Adrenal gland (tissue), 12 donors: ENCODE measurements around the gene SDK1. TPM values are rescaled to one million over a fixed set of nuclear protein-coding genes. Genes with fewer than 3 reads are reported as not detected.

Experiments used
- DNase-seq, 7 donors: peaks; one replicate each; pipeline ENCODE4 v3.0.0-alpha.2; 2019 to 2020
- H3K27ac ChIP-seq, 5 donors: fragments of 200-600 bp; sonication (generic) in 4 of 5; 1 replicate in 3 of 5; 2 replicates in 2 of 5; pipeline versions ENCODE4 v1.5.1 to v1.8.0; 2016 to 2020; ENCODE audit warnings: mild to moderate bottlenecking in 1 of 5
- H3K27me3 ChIP-seq: fragments of 200-600 bp; 2 replicates; pipeline ENCODE4 v1.8.0; 2021
- H3K36me3 ChIP-seq, 2 donors: fragments of 200-600 bp; replicated peaks in 1 of 2; 1 replicate in 1 of 2; 2 replicates in 1 of 2; pipeline versions ENCODE4 v1.5.1 to v1.8.0; 2018 to 2022
- H3K4me1 ChIP-seq, 2 donors: fragments of 200-600 bp; replicated peaks in 1 of 2; 1 replicate in 1 of 2; 2 replicates in 1 of 2; pipeline versions ENCODE4 v1.5.1 to v1.8.0; 2018 to 2021
- H3K4me3 ChIP-seq, 4 donors: fragments of 200-600 bp; sonication (generic) in 3 of 4; one replicate each; pipeline ENCODE4 v1.5.1; 2016 to 2018
- H3K9me3 ChIP-seq, 3 donors: fragments of 200-600 bp; sonication (generic) in 1 of 3; replicated peaks in 1 of 3; 1 replicate in 2 of 3; 2 replicates in 1 of 3; pipeline versions ENCODE4 v1.5.1 to v1.8.0; 2016 to 2021
- POLR2A ChIP-seq, 2 donors: fragments of 450-650 bp; IDR thresholded peaks; one replicate each; pipeline ENCODE4 v1.6.1; 2017; ENCODE audit warnings: antibody characterized with exemption in 2 of 2, mild to moderate bottlenecking in 2 of 2, moderate library complexity in 1 of 2
- WGBS, 4 donors: extraction: QIAGEN DNeasy Blood & Tissue Kit in 2 of 4; methylation state at CpG; one replicate each; pipeline versions ENCODE4 v1.1.5 to v1.1.7; 2013 to 2017; 5-methylcytosine and 5-hydroxymethylcytosine counted together
- intact Hi-C, 2 donors: fragments of 100-400 bp; cut with DNase I; formaldehyde crosslinking; loops; one replicate each; pipeline versions ENCODE4 v1.14.1 to v1.15.0; 2022 to 2023
- polyA plus RNA-seq, 3 donors: library from polyadenylated mRNA; stranded (reverse); fragments of 200-250 nt in 2 of 3; fragments of 350-450 nt in 1 of 3; fragmentation: Illumina TruSeq in 1 of 3; extraction: RNeasy Lipid Tissue Mini Kit (QIAGEN cat#74804) in 1 of 3; gene quantifications; one replicate each; pipeline ENCODE4 v1.2.3, GENCODE V29; 2013 to 2014
- total RNA-seq, 9 donors: library from RNA; depleted of rRNA in 4 of 9; stranded (reverse); fragments of >200 nt in 4 of 9; fragments of 120-200 nt in 1 of 9; fragmentation: NEBNext Ultra II Directional in 1 of 9; extraction: Animal tissue kit (Norgen Biotek cat#: 25700) in 1 of 9; gene quantifications; one replicate each; pipeline versions ENCODE4 v1.1.0 to v1.2.4, GENCODE V29; 2013 to 2023
- TF ChIP-seq, protein P1 (sequence below), 6 experiments: fragments of 450-650 bp in 4 of 6; fragments of 200-600 bp in 2 of 6; sonication (generic) in 1 of 6; IDR thresholded peaks; 1 replicate in 5 of 6; 2 replicates in 1 of 6; pipeline versions ENCODE4 v1.5.1 to v1.8.0; 2016 to 2021; ENCODE audit warnings: antibody characterized with exemption in 6 of 6, mild to moderate bottlenecking in 2 of 6, moderate library complexity in 1 of 6
- donor health status: healthy with polysubstance abuse.
- donor health status: Bipolar disorder and iron deficiency.
- donor health status: DM: yes; HTN: yes; CAD: no.
- donor health status: DM: no; HTN: no; CAD: no.
- donor health status: DM: no; HTN: no; CAD: no.
- donor health status: DM: yes; HTN: yes; CAD: no.

The SDK1 gene
- total and polyA plus RNA-seq, 12 donors = 0.50 to 3.6 (median 1.5) TPM

DNA sequence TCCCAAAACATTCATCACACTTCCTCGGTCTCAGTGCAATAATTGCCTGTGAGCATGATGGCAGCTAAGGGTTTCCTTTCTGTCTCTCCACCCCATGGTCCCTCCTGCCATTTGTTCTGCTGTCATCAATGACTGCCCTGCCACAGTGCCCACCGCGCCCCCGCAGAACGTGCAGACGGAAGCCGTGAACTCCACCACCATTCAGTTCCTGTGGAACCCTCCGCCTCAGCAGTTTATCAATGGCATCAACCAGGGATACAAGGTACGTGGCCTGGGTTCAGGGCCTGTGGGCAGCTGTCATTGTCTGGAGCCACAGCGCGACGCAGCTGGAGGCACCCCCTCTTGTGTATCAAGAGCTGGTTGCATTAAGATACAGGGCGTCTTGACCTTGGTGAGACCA, 748.1 kb downstream of the SDK1 start:
- intact Hi-C loops = no loop called here
- whole genome bisulfite sequencing, 4 donors = 91 to 94% (median 92%) methylated on average over 13 of the region's 13 CpGs

DNA sequence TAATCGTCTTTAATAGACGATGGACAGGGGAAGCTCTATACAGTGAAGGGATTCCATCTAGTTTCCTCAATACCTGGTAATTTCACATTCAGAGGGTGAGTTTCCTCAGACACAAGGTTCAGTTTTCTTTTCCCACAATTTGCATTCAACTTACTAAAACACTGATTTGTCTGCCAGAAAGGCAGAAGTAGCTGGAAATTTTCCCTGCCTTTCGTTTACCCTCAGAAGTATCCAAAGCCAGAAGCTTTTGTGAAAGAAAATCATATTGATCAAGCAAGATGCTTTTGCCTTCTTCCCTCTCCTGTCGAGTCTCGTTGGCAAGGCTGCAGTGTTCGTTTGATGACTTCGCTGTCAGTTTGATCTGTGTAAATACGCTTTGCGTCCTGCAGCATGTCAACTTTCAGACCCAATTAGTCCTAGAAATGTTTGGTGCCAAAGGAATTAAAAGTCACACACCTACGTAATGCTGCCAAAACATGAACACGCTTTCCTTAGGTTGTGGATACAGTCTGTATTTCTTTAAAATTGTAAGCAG, 749.1 kb downstream of the SDK1 start:
- no peak for TF ChIP-seq POLR2A (IDR thresholded peaks at IDR 0.05)
- TF ChIP-seq, protein P1, sequence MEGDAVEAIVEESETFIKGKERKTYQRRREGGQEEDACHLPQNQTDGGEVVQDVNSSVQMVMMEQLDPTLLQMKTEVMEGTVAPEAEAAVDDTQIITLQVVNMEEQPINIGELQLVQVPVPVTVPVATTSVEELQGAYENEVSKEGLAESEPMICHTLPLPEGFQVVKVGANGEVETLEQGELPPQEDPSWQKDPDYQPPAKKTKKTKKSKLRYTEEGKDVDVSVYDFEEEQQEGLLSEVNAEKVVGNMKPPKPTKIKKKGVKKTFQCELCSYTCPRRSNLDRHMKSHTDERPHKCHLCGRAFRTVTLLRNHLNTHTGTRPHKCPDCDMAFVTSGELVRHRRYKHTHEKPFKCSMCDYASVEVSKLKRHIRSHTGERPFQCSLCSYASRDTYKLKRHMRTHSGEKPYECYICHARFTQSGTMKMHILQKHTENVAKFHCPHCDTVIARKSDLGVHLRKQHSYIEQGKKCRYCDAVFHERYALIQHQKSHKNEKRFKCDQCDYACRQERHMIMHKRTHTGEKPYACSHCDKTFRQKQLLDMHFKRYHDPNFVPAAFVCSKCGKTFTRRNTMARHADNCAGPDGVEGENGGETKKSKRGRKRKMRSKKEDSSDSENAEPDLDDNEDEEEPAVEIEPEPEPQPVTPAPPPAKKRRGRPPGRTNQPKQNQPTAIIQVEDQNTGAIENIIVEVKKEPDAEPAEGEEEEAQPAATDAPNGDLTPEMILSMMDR (IDR thresholded peaks at IDR 0.05) = no peak
- Histone ChIP-seq H3K36me3 (no peaks in the 10 kb centered on the region), H3K4me1 (no peaks in the 10 kb centered on the region), H3K27me3 (no peaks in the 10 kb centered on the region), H3K4me3 (no peak overlapping the region), H3K9me3 (no peaks in the 10 kb centered on the region), H3K27ac (no peak overlapping the region)
- no peak for DNase-seq
- intact Hi-C loops = no loop called here
- 81 to 87% (median 82%) methylated on average over 11 of the region's 11 CpGs for WGBS, 4 donors

More for the DNA sequence above, 748.1 kb downstream of the SDK1 start:
- Histone ChIP-seq H3K36me3 (no peaks in the 10 kb centered on the region), H3K4me1 (no peaks in the 10 kb centered on the region), H3K27ac (no peak overlapping the region), H3K4me3 (no peak overlapping the region), H3K27me3 (no peaks in the 10 kb centered on the region), H3K9me3 (no peaks in the 10 kb centered on the region)
- peak in 1 of 7 donors; percentile 31 for DNase-seq
- TF ChIP-seq, protein P1 (IDR thresholded peaks at IDR 0.05) = no peak
- no peak for TF ChIP-seq POLR2A (IDR thresholded peaks at IDR 0.05)

DNA sequence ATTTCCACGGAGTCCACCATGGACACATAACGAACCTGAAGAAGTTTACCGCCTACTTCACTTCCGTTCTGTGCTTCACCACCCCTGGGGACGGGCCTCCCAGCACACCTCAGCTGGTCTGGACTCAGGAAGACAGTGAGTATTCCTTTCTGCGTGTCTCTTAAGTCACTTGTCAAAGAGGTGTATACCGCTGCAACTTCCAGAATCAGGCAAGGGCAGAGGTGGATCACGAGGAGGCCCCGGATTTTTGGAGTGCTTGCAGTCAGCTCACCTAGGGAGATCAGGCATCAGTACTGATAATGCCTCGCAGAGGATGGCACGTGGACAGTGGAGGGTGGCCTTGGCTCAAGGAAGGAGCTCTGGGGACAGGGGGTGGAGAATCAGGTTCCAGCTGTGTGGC, 750.6 kb downstream of the SDK1 start:
- intact Hi-C loops = no loop called here
- Histone ChIP-seq H3K9me3 (no peaks in the 10 kb centered on the region), H3K4me1 (no peaks in the 10 kb centered on the region), H3K36me3 (no peaks in the 10 kb centered on the region), H3K27ac (no peak overlapping the region), H3K4me3 (no peak overlapping the region), H3K27me3 (no peaks in the 10 kb centered on the region)
- TF ChIP-seq, protein P1 (IDR thresholded peaks at IDR 0.05) = no peak
- TF ChIP-seq POLR2A (IDR thresholded peaks at IDR 0.05) = no peak
- WGBS, 4 donors = 69 to 82% (median 79%) methylated on average over 8 to 11 of the region's 11 CpGs
- peak in 1 of 7 donors; percentile 18 for DNase-seq

DNA sequence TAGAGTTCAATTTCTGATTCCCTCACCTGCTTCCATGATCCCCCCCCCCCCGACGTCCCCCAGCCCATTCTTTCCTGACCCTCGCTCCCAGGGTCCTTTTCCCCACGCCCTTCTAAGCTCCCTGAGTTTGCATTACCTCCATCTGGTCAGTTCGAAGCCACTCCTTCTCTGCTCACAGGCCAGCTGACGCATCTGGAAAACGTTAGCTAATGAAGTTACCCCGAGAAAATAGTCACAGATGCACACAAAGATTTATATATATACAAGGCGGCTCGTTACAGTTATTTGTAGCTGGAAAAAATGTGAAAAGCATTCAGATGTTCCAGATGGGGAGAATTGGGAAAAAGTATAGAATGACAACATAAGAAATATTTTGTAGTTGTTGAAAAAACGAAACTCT, 751.1 kb downstream of the SDK1 start:
- Histone ChIP-seq H3K36me3 (no peaks in the 10 kb centered on the region), H3K27ac (no peak overlapping the region), H3K4me3 (no peak overlapping the region), H3K4me1 (no peaks in the 10 kb centered on the region), H3K27me3 (no peaks in the 10 kb centered on the region), H3K9me3 (no peaks in the 10 kb centered on the region)
- TF ChIP-seq, protein P1 (IDR thresholded peaks at IDR 0.05) = no peak
- TF ChIP-seq POLR2A (IDR thresholded peaks at IDR 0.05) = no peak
- intact Hi-C loops = no loop called here
- DNase-seq = no peak
- 68 to 76% (median 72%) methylated on average over 9 to 11 of the region's 11 CpGs for WGBS, 4 donors
